Fibroblast of lung (primary cell): ENCODE data around the gene ATP2B2. TPM values are rescaled to one million over a fixed set of nuclear protein-coding genes. Genes with fewer than 3 reads are reported as not detected.
A peak's percentile ranks its signal among the peaks of the same experiment; 100 is the strongest.

Experiments
- DNase-seq, 2 donors: peaks; one replicate each; pipeline versions ENCODE4 v3.0.0 to v3.0.0-alpha.2; 2010; ENCODE audit warnings: low read depth in 2 of 2
- H2AFZ ChIP-seq: 2 replicates; pipeline ENCODE4 v1.5.1; 2012; ENCODE audit warnings: low read length, control low read depth, inconsistent platforms
- H3K27ac ChIP-seq: 2 replicates; pipeline ENCODE4 v1.5.1; 2011; ENCODE audit warnings: low read length, control low read depth; ENCODE audit not compliant: insufficient read depth
- H3K27me3 ChIP-seq: 2 replicates; pipeline ENCODE4 v1.5.1; 2011; ENCODE audit warnings: mild to moderate bottlenecking, low read length; ENCODE audit not compliant: control insufficient read depth, insufficient read depth
- H3K36me3 ChIP-seq: 2 replicates; pipeline ENCODE4 v1.5.1; 2011; ENCODE audit warnings: low read length; ENCODE audit not compliant: control insufficient read depth, insufficient read depth
- H3K4me1 ChIP-seq: 2 replicates; pipeline ENCODE4 v1.5.1; 2011; ENCODE audit warnings: low read length; ENCODE audit not compliant: control insufficient read depth, insufficient read depth; ENCODE audit errors: extremely low read depth
- H3K4me2 ChIP-seq: 2 replicates; pipeline ENCODE4 v1.5.1; 2011; ENCODE audit warnings: low read length, control low read depth; ENCODE audit not compliant: insufficient read depth; ENCODE audit errors: extremely low read depth
- H3K4me3 ChIP-seq, 4 experiments: fragments of 200-600 bp in 1 of 4; sonication (generic) in 1 of 4; replicated peaks in 1 of 4; 2 replicates each; pipeline ENCODE4 v1.5.1; 2011 to 2016; ENCODE audit warnings: low read length in 4 of 4, low read depth in 3 of 4, mild to moderate bottlenecking in 3 of 4, control low read depth in 2 of 4, inconsistent platforms in 1 of 4, mixed read lengths in 1 of 4; ENCODE audit not compliant: insufficient read depth in 1 of 4; ENCODE audit errors: control extremely low read depth in 1 of 4
- H3K79me2 ChIP-seq: 2 replicates; pipeline ENCODE4 v1.5.1; 2012; ENCODE audit warnings: mild to moderate bottlenecking, low read length, inconsistent platforms; ENCODE audit not compliant: control insufficient read depth, insufficient read depth
- H3K9ac ChIP-seq: 2 replicates; pipeline ENCODE4 v1.5.1; 2011; ENCODE audit warnings: mild to moderate bottlenecking, low read length, control low read depth; ENCODE audit not compliant: insufficient read depth
- H3K9me3 ChIP-seq: 2 replicates; pipeline ENCODE4 v1.5.1; 2012; ENCODE audit warnings: low read depth, low read length; ENCODE audit not compliant: control insufficient read depth, insufficient read depth
- H4K20me1 ChIP-seq: 2 replicates; pipeline ENCODE4 v1.5.1; 2011; ENCODE audit warnings: low read length; ENCODE audit not compliant: control insufficient read depth, insufficient read depth; ENCODE audit errors: extremely low read depth
- CTCF ChIP-seq, 2 donors: IDR thresholded peaks in 1 of 2; conservative IDR thresholded peaks in 1 of 2; 1 replicate in 1 of 2; 2 replicates in 1 of 2; pipeline ENCODE4 v1.5.1; 2011 to 2012; ENCODE audit warnings: low read length in 2 of 2, control low read depth in 1 of 2, inconsistent platforms in 1 of 2, low read depth in 1 of 2, mild to moderate bottlenecking in 1 of 2
- EZH2 ChIP-seq: IDR thresholded peaks from 2 replicates; pipeline ENCODE4 v1.5.1; 2012; ENCODE audit warnings: low read length, control low read depth, mild to moderate bottlenecking; ENCODE audit errors: missing control alignments
- polyA plus RNA-seq, 2 donors: library from polyadenylated mRNA; depleted of rRNA in 1 of 2; stranded (reverse) in 1 of 2; unstranded in 1 of 2; fragments of >200 nt; gene quantifications; 2 replicates each; pipeline ENCODE4 v1.2.1, GENCODE V29; 2011 to 2012; ENCODE audit warnings: missing spikeins in 1 of 2
- total RNA-seq: library from RNA; depleted of rRNA; stranded (reverse); fragments of >200 nt; gene quantifications from 2 replicates; pipeline ENCODE4 v1.2.1, GENCODE V29; 2014

ATP2B2 gene
- total and polyA plus RNA-seq, 2 donors (not counting 1 experiment from before 2014, with no cell fraction given), result not detected

GRCh38 chr3:10280177-10280529, 225.2 kb downstream of the ATP2B2 start:
- H3K79me2 ChIP-seq, result peaks cover 3% of the 10 kb centered on the region
- no peaks in the 10 kb centered on the region for H3K9me3 ChIP-seq
- DNase-seq, result no peak
- no peak overlapping the region for H3K9ac ChIP-seq
- H3K4me3 ChIP-seq, result no peak overlapping the region
- no peaks in the 10 kb centered on the region for H3K4me1 ChIP-seq
- TF ChIP-seq CTCF (conservative IDR thresholded peaks at IDR 0.05 in 1 of 2, IDR thresholded peaks at IDR 0.05 in 1 of 2; ENCODE audit: low read depth in 1 of 2, low read length in 2 of 2), result peak in 1 of 2 donors; percentile 4
- no peak for TF ChIP-seq EZH2
- H3K4me2 ChIP-seq, result no peak overlapping the region
- no peak overlapping the region for H3K27ac ChIP-seq
- no peaks in the 10 kb centered on the region for H3K27me3 ChIP-seq
- H3K36me3 ChIP-seq, result peaks cover 12% of the 10 kb centered on the region
- no peak overlapping the region for H2AFZ ChIP-seq
- no peaks in the 10 kb centered on the region for H4K20me1 ChIP-seq

GRCh38 chr3:10279384-10280176, 225.8 kb downstream of the ATP2B2 start:
- Histone ChIP-seq H3K27me3 (no peaks in the 10 kb centered on the region), H3K4me1 (no peaks in the 10 kb centered on the region), H3K9ac (no peak overlapping the region), H3K36me3 (peaks cover 12% of the 10 kb centered on the region), H3K4me3 (no peak overlapping the region), H3K27ac (no peak overlapping the region), H4K20me1 (no peaks in the 10 kb centered on the region), H2AFZ (no peak overlapping the region), H3K9me3 (no peaks in the 10 kb centered on the region), H3K79me2 (peaks cover 3% of the 10 kb centered on the region), H3K4me2 (no peak overlapping the region)
- no peak for DNase-seq
- TF ChIP-seq EZH2, result no peak
- TF ChIP-seq CTCF (conservative IDR thresholded peaks at IDR 0.05 in 1 of 2, IDR thresholded peaks at IDR 0.05 in 1 of 2; ENCODE audit: low read depth in 1 of 2, low read length in 2 of 2), result no peak

- Histone ChIP-seq H3K9ac (no peak overlapping the region), H3K4me2 (no peak overlapping the region), H3K4me3 (no peak overlapping the region), H3K27me3 (no peaks in the 10 kb centered on the region), H3K36me3 (peaks cover 12% of the 10 kb centered on the region), H2AFZ (no peak overlapping the region), H3K9me3 (no peaks in the 10 kb centered on the region), H3K27ac (no peak overlapping the region), H4K20me1 (no peaks in the 10 kb centered on the region), H3K79me2 (peaks cover 3% of the 10 kb centered on the region), H3K4me1 (no peaks in the 10 kb centered on the region)
- TF ChIP-seq CTCF (conservative IDR thresholded peaks at IDR 0.05 in 1 of 2, IDR thresholded peaks at IDR 0.05 in 1 of 2; ENCODE audit: low read depth in 1 of 2, low read length in 2 of 2) (no peak), EZH2 (no peak)
- DNase-seq, result no peak
Measured at GRCh38 chr3:10278501-10278900, 226.9 kb downstream of the ATP2B2 start.
